Erythroblast (primary cell): ENCODE data around the gene GRIN2C.

Experiments
- GATA1 ChIP-seq: IDR thresholded peaks from 2 replicates; pipeline ENCODE4 v1.6.1; 2011; ENCODE audit warnings: low read depth, mild to moderate bottlenecking, control low read depth, low read length, moderate library complexity
- POLR2A ChIP-seq: IDR thresholded peaks from 2 replicates; pipeline ENCODE4 v1.6.1; 2011; ENCODE audit warnings: mild to moderate bottlenecking, low read length

DNA sequence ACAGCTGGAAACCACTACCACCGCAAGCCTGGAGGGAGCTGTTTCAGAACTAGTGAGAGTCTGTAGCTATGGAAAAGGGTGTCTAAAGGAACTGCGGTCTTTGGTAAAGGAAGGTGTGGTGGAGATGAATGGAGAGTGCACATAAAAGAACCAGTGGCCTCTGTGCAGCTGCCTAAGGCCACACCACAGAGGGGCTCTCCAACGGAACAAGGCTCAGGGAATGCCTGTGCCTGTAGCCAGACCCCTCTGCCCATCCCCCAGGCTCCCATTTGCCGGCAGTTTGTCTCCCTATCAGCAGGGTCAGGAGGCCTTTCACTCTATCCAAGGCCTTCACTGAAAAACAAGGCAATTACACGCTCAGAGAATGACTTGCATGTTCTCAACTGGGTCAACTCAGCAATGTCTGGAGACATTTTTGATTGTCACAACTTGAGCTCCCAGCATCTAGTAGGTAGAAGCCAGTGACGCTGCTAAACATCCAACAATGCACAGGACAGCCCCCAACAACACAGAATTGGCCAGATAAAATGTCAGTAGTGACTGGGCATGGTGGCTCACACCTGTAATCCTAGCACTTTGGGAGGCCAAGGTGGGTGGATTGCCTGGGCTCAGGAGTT lies 16.4 kb upstream of the GRIN2C start:
- TF ChIP-seq POLR2A = no peak
- no peak for TF ChIP-seq GATA1
